ENCODE results near the gene TSPAN9. TPM values are rescaled to one million over a fixed set of nuclear protein-coding genes. Genes with fewer than 3 reads are reported as not detected.
A peak's percentile ranks its signal among the peaks of the same experiment; 100 is the strongest.
"Not testable (repeated sequence)": the region's sequence is repeated elsewhere in the genome, so short reads cannot be mapped to it uniquely, and the experiment has no call there.

The TSPAN9 gene
- total RNA-seq, 1 experiment from 2014 or later: 28.7 TPM

DNA sequence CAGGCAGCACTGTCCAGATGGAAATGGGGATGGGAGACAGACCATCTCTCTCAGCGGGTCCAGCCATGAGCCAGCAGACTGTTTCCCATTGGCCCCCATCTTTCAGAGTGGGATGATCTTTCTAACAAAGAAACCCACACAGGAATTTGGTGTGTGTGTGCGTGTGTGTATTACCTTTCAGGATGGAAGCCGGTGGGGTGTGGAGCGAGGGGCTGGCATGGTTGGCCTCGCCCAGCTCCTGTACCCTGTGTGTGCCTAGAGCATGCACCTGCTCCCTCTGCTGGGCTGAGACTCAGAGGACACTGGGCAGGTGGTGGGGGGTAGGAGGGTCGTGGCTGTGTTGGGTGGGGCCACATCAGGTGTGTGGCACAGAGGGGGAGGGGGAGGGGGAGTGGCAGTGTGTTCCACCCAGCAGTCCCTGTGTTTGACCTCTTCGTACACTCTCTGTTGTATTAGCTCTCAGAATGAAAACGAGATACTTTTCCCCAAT lies 33.0 kb upstream of the TSPAN9 start:
- no peak for DNase-seq (ENCODE audit: low read depth)

DNA sequence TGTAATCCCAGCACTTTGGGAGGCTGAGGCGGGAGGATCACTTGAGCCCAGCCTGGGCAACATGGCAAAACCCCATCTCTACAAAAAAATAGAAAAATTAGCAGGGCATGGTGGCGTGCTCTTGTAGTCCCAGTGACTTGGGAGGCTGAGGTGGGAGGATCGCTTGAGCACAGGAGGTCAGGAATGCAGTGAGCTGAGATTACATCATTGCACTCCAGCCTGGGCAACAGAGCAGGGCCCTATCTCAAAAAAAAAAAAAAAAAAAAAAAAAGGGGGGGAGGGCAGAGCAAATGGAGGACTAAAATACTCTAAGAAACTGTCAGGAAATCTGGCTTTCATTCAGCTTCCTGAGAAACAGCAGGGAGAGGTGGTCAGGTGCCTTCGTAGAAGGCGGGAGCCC lies 31.7 kb upstream of the TSPAN9 start:
- no peak for DNase-seq (ENCODE audit: low read depth)

DNA sequence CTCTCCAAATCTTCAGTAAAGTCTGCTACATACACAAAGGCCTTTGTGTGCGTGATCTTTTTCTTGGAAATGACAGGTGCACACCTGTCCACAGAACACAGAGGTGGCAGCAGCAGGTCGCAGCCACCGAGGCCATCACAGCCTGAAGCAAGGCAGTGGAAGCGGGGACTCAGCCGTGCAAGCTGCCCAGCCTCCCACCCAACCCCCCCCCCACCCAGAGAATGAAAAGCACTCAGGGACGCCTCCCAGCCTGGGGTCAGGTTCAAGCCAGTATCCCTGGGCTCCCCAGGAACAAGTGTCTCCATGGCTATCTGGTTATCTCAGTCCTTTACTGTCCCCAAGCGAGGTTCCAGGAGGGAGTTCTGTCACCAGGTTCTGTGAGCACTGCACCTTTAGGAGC lies 31.2 kb upstream of the TSPAN9 start:
- no peak for DNase-seq (ENCODE audit: low read depth)

DNA sequence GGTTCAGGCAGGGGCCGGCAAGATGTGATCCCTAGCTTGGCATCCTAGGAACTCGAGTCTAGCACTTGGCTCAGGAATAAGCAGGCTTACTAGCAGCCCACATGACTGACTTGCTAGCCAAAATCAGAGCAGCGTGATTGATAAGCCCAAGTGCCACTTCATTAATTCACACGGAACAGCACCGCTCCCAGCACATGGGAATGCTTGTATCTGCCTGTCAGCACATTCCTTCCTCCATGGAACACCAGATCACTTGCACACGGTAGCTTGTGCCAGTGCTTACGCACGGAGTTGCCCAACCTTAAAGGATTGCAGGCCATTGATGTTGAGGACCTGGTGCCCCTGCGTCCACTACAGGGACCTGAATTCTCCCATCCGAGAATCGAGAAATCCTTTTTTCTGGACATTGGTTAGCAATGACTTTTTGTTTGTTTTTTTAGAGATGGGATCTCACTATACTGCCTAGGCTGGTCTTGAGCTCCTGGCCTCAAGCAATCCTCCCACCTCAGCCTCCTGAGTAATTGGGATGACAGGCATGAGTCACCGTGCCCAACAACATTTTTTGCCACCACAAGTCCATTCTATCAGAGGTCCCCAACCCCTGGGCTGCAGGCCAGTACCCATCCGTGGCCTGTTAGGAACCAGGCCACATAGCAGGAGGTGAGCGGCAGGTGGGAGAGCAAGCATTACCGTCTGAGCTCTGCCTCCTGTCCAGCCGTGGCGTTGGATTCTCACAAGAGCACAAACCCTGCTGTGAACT lies 30.6 kb upstream of the TSPAN9 start:
- DNase-seq (ENCODE audit: low read depth): peak; percentile 23

DNA sequence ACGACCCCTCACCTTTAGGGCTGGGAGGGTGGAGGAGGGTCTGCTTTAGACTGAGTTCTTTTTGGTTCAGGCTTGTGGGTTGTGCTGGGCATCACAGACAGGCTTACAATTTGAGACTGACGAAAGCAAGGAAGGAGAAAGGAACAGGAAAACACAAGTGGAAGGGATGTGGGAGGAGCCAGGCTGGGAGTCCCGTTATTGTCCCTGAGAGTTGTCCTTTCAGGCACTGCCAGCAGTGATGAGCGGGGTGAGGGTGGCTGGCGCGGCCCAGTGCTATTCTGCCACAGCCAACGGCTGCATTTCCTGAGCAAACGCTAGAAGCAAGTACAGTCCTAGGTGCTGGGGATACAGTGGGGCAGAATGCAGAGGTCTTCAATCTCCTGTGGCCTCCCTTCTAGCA lies 29.2 kb upstream of the TSPAN9 start:
- DNase-seq (ENCODE audit: low read depth): no peak

DNA sequence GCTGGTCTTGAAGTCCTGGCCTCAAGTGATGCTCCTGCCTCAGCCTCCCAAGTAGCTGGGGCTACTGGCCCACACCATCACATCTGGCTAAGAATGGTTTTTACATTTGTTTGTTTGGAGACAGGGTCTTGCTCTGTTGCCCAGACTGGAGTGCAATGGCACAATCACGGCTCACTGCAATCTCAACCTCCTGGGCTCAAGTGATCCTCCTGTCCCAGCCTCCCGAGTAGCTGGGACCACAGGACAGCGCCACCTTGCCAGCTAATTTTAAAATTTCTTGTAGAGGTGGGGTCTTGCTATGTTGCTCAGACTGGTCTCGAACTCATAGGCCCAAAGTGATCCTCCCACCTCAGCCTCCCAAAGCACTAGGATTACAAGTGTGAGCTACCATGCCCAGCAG lies 28.6 kb upstream of the TSPAN9 start:
- DNase-seq (ENCODE audit: low read depth): no peak

DNA sequence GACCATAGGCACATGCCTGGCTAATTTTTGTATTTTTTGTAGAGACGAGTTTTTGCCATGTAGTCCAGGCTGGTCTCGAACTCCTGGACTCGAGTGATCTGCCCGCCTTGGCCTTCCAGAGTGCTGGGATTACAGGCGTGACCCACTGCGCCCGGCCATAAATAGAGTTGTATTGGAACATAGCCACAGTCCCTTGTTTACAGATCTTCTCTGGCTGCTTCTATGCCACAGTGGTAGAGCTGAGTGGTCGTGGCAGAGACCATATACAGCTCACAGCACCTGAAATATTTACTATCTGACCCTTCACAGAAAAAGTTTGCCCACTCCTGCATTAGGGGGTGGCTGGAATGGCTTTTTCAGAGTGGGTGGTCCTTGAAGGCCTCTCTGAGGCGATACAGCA lies 28.0 kb upstream of the TSPAN9 start:
- no peak for DNase-seq (ENCODE audit: low read depth)

DNA sequence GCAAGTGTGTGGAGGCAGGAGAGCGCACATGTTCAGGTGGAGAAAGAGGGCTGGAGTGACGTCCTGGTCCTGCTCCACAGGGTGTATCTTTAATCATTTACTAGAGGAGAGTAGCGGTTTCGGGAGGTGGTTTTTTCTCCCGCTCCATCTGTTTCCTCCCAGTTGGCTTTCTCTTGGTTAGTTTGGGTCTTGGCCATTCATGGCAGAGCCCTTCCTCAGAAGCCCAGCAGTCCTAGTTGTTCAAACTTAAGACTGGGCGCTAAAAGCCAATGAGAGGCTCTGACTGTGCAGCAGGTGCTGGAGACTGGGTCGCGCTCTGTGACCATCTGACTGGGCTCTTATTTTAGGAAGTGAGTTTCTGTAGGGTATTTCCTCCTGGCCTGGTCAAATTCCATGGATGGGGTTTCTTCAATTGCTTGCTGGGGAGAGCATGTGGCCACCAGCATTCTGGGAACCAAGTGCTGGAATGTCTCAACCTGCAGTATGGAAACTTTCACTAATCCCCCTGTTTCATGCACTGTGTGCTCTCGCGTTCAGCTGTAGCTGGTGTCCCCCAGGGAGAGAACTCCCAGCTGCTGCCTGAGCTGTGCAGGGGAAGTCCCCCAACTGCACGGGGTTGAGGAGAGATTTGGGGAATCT lies 27.4 kb upstream of the TSPAN9 start:
- peak; percentile 61 for DNase-seq (ENCODE audit: low read depth)

DNA sequence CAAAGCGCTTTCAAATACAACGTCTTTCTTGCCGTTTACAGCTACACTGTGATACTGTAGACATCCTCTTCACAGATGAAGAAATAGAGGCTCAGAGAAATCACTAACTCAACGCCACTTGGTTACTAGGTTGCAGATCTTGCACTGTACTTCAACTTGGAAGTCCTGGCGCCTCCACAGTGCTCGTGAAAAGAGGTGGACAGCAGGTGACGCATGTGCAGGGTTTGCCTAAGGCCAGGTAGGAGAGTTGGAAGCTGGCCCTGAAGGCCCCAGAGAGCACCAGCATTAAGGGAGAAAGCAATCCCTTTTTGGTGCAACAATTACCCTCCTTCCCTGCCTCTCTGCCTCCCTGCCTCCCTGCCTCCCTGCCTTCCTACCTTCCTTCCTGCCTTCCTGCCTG lies 22.8 kb upstream of the TSPAN9 start:
- no peak for DNase-seq (ENCODE audit: low read depth)

DNA sequence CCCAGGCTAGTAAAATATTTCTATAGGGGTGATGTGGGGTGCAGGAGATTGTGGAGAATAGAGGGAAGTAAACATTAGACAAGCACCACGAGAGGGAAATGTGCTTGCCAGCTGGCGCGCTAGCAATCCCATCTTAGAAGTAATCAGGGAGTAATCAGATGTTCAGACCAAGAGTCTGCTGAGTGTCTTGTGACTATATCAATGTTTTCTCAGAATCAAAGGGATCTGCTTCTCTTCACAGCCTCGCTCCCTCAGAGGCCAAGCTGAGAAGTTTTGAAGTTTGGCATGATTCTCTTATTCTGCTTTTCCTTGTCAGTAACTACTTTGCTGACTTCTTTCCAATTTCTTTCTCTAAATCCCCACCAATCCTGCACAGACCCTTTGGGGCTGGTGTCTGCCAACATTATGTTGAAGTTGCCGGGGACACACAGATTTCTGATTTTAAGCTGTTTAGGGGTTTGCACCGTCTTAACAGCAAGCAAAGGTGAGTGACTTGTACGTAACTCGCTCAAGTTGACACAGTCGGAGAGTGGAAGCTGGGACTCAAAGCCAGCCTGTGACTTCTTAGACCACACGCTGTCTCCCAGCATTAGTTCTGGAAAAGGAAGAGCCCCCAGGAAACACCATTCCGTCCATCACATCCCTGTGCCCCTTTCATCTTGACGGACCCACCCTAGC lies 22.0 kb upstream of the TSPAN9 start:
- DNase-seq (ENCODE audit: low read depth): no peak

DNA sequence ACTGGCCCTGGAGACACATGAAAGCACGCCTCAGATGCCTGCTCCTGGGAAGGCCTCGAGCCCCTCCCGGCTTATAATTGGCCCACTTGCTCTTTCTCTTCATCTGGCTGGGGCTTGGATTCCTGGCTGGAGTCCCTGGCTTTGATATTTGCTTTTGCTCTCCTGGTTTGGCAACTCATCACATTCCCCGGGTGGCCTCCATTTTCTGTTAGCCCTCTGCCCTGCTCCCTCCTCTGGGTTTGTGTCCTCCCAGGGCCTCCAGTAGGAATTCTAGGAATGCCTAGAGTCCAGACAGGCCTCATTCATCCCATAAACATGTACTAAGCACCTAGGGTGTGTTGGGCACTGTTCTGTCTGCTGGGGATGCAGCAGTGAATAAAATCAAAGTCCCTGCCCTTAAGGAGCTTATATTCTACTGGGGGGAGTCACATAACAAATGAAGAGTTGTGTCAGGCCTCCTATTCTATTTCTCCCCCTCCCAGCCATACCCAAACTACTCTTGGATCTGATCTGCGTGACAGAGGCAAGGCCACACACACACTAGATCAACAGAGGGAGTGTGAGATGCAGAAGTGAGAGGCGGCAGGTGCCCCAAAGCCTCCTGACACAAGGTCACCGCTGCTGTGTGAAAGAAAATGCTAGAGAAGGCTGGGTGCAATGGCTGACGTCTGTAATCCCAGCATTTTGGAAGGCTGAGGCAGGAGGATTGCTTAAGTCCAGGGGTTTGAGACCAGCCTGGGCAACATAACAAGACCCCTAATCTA lies 21.3 kb upstream of the TSPAN9 start:
- DNase-seq (ENCODE audit: low read depth): no peak

DNA sequence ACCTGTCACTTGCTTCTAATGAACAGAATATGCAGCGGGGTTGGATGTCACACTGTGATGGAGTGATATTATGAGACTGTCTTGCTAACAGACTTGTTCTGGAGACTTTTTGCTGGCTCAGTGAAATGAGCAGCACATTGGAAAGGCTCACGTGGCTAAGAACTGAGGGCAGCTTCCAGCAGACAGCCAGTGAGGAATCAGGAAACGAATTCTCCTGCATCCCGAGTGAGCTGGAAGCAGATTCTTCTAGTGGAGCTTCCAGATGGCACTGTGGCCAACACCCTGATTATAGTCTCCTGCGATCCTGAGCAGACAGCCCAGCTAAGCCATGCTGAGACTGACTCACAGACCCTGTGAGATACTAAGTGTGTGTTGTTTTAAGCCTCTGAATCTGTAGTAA lies 16.1 kb upstream of the TSPAN9 start:
- DNase-seq (ENCODE audit: low read depth): peak; percentile 64

DNA sequence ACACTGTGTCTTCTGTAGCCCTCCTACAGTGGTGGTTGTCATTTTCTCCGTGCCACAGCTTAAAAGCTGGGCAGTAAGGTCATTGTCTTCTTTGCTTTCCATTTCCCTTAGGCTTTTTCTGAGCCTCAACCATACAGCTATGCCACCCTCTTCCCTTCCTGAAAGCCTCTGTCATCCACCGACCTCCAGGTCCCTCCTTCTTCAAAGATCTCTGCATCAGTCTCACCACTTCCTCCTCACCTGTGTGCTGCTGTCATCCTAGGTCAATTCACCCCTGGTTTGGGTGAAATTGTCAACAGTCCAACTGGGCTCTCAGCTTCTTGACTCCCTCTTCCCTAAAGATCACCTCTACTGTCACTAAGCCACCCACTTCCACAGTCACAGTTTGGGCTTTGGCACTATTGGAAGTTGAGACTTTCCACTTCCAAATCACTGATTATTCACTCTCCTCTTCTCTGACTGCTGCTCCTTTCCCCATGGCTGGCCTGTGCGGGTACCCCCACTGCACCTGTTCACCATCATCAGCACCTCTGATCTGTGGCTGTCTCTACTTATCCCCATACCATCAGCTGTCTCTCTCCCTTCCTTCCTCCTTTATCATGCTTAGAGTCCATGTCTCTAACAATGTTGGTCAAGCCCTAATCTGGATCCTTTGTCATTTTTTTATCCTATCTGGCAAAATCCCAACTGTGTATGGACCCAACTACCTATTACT lies 15.5 kb upstream of the TSPAN9 start:
- peak; percentile 40 for DNase-seq (ENCODE audit: low read depth)

DNA sequence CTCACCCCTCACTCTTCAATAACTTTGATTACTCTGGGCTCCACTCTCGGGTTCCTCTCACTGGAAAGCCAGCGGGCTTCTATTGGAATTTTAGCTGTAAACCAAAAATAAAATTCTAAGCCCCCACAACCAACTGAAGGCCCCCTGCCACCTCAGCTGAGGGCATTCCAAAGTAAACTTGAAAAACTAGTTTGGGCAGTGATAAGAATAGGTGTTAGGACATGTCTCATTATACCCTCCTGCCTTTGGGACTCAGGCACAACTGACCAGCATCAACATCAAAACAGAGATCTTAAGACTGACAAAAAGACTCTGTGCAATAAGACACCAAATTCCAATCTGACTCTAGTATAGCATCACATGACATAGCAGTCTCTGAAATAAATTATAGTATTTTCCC lies 11.9 kb upstream of the TSPAN9 start:
- DNase-seq (ENCODE audit: low read depth): no peak

DNA sequence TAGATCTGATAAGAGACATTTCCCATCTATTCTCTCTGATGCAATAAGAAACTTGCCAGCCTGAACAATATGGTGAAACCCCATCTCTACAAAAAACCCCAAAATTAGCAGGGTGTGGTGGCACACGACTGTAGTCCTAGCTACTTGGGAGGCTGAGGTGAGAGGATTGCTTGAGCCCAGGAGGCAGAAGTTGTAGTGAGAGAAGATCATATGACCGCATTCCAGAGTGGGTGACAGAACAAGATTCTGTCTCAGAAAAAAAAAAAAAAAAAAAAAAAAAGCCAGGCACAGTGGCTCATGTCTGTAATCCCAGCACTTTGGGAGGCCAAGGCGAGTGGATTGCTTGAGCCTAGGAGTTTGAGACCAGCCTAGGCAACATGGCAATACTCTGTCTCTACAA lies 11.3 kb upstream of the TSPAN9 start:
- DNase-seq (ENCODE audit: low read depth): not testable (repeated sequence)

DNA sequence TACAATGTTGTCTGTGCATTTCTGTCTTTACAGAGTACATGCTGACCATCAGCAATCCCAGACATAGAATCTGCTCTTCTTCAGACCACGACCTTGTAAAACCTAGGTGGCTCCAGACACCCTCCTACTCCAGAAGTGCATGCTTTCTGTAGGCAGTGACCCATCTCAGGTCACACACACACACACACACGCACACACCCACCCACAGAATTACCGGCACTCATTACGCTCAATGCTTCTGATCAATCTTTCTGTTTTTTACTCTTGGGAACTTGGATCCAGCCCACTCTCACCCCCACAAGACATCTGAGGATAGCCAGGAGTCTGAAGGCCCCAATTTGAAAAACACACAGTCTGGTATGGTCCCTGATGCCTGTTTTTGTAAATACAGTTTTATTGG lies 7.5 kb upstream of the TSPAN9 start:
- DNase-seq (ENCODE audit: low read depth): no peak

DNA sequence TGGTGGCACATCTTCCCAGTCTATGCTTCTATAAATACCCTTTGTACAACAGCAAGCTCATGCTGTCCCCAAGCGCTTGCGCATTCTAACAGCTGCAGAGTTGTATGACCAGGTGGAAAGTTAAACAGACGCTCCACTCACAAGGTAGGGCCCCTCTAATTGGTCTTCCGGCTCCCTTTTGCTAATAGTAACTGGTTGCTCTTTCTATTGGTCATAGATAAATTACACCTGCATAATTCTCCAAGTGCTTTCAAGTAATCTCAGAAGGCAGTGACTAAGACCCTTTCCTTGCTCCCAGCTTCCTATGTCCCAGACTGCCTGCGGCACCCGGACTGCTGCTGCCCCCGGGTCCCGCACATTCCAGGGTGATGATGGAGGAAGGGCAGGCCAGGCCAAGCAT lies 6.1 kb upstream of the TSPAN9 start:
- DNase-seq (ENCODE audit: low read depth): no peak

DNA sequence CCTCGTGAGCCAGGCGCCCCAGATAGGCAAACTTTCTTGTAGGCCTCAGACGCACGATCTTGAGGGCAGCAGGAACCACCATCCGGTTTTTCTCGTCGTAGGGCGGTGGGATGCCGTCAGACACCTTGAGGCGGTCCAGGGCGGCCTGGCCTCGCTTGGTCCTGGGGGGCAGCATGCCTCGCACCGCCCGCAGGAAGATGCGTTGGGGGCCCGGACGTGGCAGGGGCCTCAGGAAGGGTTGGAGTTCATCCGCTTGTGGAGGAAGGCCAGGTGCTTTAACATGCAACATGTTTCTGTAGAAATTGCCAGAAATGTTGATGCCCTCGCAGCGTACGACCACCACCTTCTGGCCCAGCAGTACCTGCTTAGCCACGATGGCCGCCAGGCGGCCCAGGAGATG lies 5.5 kb upstream of the TSPAN9 start:
- DNase-seq (ENCODE audit: low read depth): no peak

DNA sequence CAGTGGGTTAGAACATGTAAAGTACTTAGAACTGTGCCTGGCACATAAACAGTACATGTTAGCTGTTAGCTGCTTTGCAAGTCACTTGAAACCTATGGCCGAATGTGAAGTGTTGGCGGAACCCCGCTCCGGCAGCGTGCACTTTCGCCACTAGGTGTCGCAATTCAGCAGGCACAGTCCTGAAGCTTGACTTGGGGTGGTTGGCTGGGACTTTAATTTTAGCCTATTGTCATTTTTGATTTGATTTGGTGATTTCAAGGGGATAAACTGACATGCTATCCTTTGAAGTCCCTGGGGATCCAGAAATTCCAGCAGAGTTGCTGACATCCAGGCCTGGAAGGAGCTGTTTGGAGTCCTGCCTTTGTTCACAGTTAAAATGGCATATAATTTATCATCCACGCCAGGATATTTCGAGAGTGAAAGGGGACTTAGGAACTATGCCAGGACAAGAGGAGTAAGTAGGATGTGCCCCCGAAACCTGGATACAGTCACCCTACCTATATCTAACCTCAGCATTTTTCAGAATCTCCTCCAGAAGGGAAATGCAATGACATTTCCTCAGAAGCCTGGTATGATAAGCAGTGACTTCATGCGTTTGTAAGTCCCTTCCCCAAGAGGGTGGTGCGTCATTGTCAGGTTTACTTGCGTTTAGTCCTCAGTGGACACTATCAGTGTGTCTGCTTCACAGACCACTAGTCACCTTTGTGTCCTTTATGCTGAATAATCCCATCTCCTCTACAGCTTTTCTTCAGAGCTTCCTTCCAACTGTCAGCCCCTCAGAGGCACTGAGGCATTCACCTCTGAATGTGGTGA lies 3.5 kb upstream of the TSPAN9 start:
- peak; percentile 76 for DNase-seq (ENCODE audit: low read depth)

DNA sequence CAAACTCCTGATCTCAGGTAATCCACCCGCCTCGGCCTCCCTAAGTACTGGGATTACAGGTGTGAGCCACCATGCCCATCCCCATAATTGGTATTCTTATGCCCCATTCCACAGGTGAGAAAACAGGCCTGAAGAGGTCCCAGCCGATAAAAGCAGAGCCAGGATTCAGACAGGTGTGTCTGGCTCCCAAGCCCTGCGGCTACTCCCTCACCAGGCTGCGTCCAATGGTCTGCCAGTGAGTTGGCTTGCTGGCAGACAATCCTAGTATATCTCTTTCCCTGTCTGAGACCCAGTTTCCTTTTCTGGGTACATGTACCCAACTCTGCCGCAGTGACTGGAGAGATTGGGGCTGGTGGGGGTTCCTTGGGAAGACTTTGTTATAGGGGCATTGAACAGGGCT lies 1.9 kb upstream of the TSPAN9 start:
- DNase-seq (ENCODE audit: low read depth): no peak

Measured in LHCN-M2 (cell line).